ENCODE measurements around the gene ARHGAP42.

DNA sequence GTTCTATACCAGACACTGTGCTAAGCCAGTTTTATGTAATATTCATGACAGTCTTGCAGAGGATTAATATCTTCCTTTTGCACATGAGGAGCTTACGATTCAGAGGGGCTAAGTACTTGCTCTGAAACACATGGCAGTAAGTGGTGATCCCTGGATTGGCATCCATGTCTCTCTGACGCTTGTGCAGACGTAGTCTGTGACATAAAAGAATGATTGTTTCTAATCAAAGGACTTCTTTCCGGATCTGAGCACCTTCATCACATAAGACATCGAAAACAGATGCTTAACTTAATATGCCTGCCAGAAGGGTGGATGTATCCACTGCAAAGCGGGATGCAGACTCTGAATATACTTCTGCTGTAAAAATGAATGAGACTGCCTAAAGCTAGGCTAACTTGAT, 74.8 kb downstream of the ARHGAP42 start:
- TF ChIP-seq POLR2A (IDR thresholded peaks at IDR 0.05) (no peak), CTCF (IDR thresholded peaks at IDR 0.05) (no peak), POLR2AphosphoS5 (IDR thresholded peaks at IDR 0.05) (no peak)
